Hair follicle dermal papilla cell (primary cell): ENCODE results near the gene ALKBH4. TPM values are rescaled to one million over a fixed set of nuclear protein-coding genes. Genes with fewer than 3 reads are reported as not detected.

Source experiments
- total RNA-seq: library from RNA; depleted of rRNA; stranded (reverse); fragments of >200 nt; gene quantifications from 2 replicates; pipeline ENCODE4 v1.2.3, GENCODE V29; 2012

Gene ALKBH4
- total RNA-seq: 10.9 and 12.8 TPM in 2 replicates

GRCh38 chr7:102464577-102465280 is at the start of gene ALKBH4, which contains the start of gene LRWD1:
Gene ALKBH4 (minus strand): TSS chr7:102464863. CDS start chr7:102464836, 27 bp downstream.
Gene LRWD1 (plus strand): TSS chr7:102464984. CDS start chr7:102465081, 97 bp downstream.

DNA sequence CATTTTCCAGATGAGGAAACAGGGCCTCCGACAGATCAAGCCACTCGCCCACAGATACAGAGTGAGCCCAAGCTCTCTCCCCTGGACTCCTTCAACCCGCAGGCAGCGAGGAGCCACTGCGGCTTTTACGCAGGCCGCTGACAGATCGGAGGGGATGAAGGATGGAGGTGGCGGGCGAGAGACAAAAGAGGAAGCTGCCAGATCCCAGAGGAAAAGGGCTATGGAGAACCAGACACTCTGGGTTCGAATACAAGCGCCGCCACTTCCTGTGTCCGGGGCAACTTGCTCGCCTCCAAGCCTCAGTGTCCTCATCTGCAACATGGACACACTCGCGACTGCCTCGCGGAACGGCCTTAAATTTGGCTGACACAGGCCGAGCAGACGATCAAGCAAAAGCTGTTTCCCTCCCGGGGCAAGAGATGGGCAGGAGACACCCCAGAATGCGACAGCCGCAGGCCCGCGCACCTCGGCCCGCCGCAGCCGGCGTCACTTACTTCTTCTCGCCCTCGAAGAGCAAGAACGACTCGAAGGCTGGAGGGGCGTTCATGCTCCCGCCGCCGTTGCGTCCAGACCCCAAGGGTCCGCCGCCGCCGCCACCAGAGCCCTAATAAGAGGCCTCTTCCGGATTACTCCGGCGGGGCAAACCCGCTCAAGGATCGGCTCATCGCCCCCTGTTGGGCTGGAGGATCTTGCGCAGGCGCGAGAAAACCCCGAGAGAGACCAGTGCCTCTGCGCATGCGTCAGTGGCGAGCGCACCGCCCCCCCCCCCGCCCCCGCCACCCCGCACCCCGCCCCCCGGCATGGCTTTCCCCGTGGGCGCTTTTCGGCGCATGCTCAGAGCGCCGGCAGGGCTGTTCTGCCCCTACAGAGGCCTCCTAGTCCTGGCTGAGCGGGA is 13.9 kb upstream of the ALKBH4 start, which contains the start of gene POLR2J:
Gene POLR2J, minus strand, starts transcription at position 609 of the 895 bp plus-strand sequence. Its CDS starts 62 bp downstream, at position 547.

GRCh38 chr7:102433219-102434038 is 31.2 kb downstream of the ALKBH4 start, which contains the start of gene ORAI2:
Gene ORAI2 (plus strand): TSS chr7:102433575. CDS start chr7:102438957, 5,382 bp downstream.

Other genes starting within 250 kb of the ALKBH4 start
- 1.8 and 2.1 TPM in 2 replicates for gene SH2B2, start 178.0 kb downstream of the ALKBH4 start, total RNA-seq
- gene SPDYE6, start 108.4 kb downstream of the ALKBH4 start, total RNA-seq: not detected in 2 replicates
- 19.0 and 19.2 TPM in 2 replicates for gene PRKRIP1, start 68.5 kb downstream of the ALKBH4 start, total RNA-seq
- 53.9 and 58.0 TPM in 2 replicates for gene ORAI2, start 31.3 kb downstream of the ALKBH4 start, total RNA-seq
- 14.8 and 15.3 TPM in 2 replicates for gene LRWD1, start 121 bp upstream of the ALKBH4 start, total RNA-seq
- gene POLR2J, start 14.1 kb upstream of the ALKBH4 start, total RNA-seq: 18.2 TPM in 2 replicates
- gene RASA4B, start 52.9 kb upstream of the ALKBH4 start, total RNA-seq: 1.7 and 6.5 TPM in 2 replicates
- 4.2 and 5.6 TPM in 2 replicates for gene UPK3BL2, start 78.8 kb upstream of the ALKBH4 start, total RNA-seq
- not detected in 2 replicates for gene SPDYE2, start 86.4 kb upstream of the ALKBH4 start, total RNA-seq
- gene POLR2J3, start 107.7 kb upstream of the ALKBH4 start, total RNA-seq: 36.5 and 75.0 TPM in 2 replicates
- 10.4 and 14.9 TPM in 2 replicates for gene RASA4, start 151.9 kb upstream of the ALKBH4 start, total RNA-seq
- 7.4 and 15.4 TPM in 2 replicates for gene UPK3BL1, start 177.9 kb upstream of the ALKBH4 start, total RNA-seq
- gene SPDYE2B, start 185.5 kb upstream of the ALKBH4 start, total RNA-seq: not detected in 2 replicates
- gene POLR2J2, start 206.8 kb upstream of the ALKBH4 start, total RNA-seq: 6.9 and 7.6 TPM in 2 replicates